IMR-90 (cell line): ENCODE results near the gene GIPC3. TPM values are rescaled to one million over a fixed set of nuclear protein-coding genes. Genes with fewer than 3 reads are reported as not detected.

Experiments
- ATAC-seq: fragments of 200-7000 bp; cut with Tn5 transposase; 2 replicates; pipeline ENCODE4 v1.9.1; 2020; ENCODE audit warnings: low read depth, mild to moderate bottlenecking, moderate library complexity
- BruUV-seq: library from RNA; stranded (reverse); fragments of 400-500 nt; replicated peaks from 2 replicates; lab custom pipeline; 2021; lab: Mats Ljungman, UMichigan
- CTCF ChIA-PET: fragments of 300-600 bp; formaldehyde crosslinking; extraction: SDS; loops from one replicate; lab custom pipeline; 2021; ENCODE audit warnings: antibody characterized with exemption; lab: Yijun Ruan, JAX
- POLR2A ChIA-PET: fragments of 300-600 bp; sonication (Branson Sonifier 250); formaldehyde crosslinking; loops from one replicate; lab custom pipeline; 2022; ENCODE audit warnings: antibody characterized with exemption; ENCODE audit not compliant: unreplicated experiment; lab: Charles Lee
- DNase-seq: peaks from one replicate; pipeline ENCODE4 v3.0.0; 2013
- H2AFZ ChIP-seq: replicated peaks from 2 replicates; pipeline ENCODE3; 2013; ENCODE audit warnings: low read length, mild to moderate bottlenecking; ENCODE audit not compliant: poor library complexity
- H2AK5ac ChIP-seq: 2 replicates; pipeline ENCODE4 v1.6.1; 2013; ENCODE audit warnings: low read depth, low read length, inconsistent platforms
- H2AK9ac ChIP-seq: replicated peaks from 2 replicates; pipeline ENCODE3; 2013; ENCODE audit warnings: mild to moderate bottlenecking, low read depth, low read length, moderate library complexity; ENCODE audit not compliant: poor library complexity
- H2BK120ac ChIP-seq: 2 replicates; pipeline ENCODE4 v1.6.1; 2013; ENCODE audit warnings: low read depth, low read length, inconsistent platforms
- H2BK15ac ChIP-seq: 3 replicates; pipeline ENCODE4 v1.6.1; 2013; ENCODE audit warnings: low read depth, low read length, inconsistent platforms
- H2BK20ac ChIP-seq: 2 replicates; pipeline ENCODE4 v1.6.1; 2013; ENCODE audit warnings: low read depth, mild to moderate bottlenecking, inconsistent platforms, low read length, moderate library complexity
- H2BK5ac ChIP-seq: 2 replicates; pipeline ENCODE4 v1.6.1; 2013; ENCODE audit warnings: mild to moderate bottlenecking, low read depth, low read length, inconsistent platforms; ENCODE audit not compliant: poor library complexity, severe bottlenecking
- H3K14ac ChIP-seq: replicated peaks from 2 replicates; pipeline ENCODE4 v1.6.1; 2013; ENCODE audit warnings: low read depth, low read length, inconsistent platforms
- H3K18ac ChIP-seq: 2 replicates; pipeline ENCODE4 v1.6.1; 2013; ENCODE audit warnings: low read depth, low read length, control low read depth
- H3K23ac ChIP-seq: 2 replicates; pipeline ENCODE4 v1.6.1; 2013; ENCODE audit warnings: low read depth, low read length, inconsistent platforms
- H3K27ac ChIP-seq: 2 replicates; pipeline ENCODE4 v1.5.1; 2013; ENCODE audit warnings: mild to moderate bottlenecking, control low read depth, low read length; ENCODE audit not compliant: insufficient read depth
- H3K27me3 ChIP-seq: 2 replicates; pipeline ENCODE4 v1.6.1; 2013; ENCODE audit warnings: low read length; ENCODE audit not compliant: control insufficient read depth, insufficient read depth
- H3K36me3 ChIP-seq: 2 replicates; pipeline ENCODE4 v1.6.1; 2013; ENCODE audit warnings: low read length, mixed read lengths; ENCODE audit not compliant: control insufficient read depth, insufficient read depth
- H3K4ac ChIP-seq: 2 replicates; pipeline ENCODE4 v1.6.1; 2013; ENCODE audit warnings: low read depth, low read length, inconsistent platforms
- H3K4me1 ChIP-seq: 2 replicates; pipeline ENCODE4 v1.6.1; 2013; ENCODE audit warnings: low read length, mixed read lengths; ENCODE audit not compliant: control insufficient read depth, insufficient read depth
- H3K4me2 ChIP-seq: 2 replicates; pipeline ENCODE4 v1.6.1; 2013; ENCODE audit warnings: low read depth, mild to moderate bottlenecking, control low read depth, low read length, moderate library complexity
- H3K4me3 ChIP-seq: 2 replicates; pipeline ENCODE4 v1.5.1; 2013; ENCODE audit warnings: low read depth, mild to moderate bottlenecking, control low read depth, low read length, moderate library complexity; ENCODE audit not compliant: insufficient read depth
- H3K56ac ChIP-seq: 2 replicates; pipeline ENCODE4 v1.6.1; 2013; ENCODE audit warnings: low read length, inconsistent platforms; ENCODE audit not compliant: insufficient read depth; ENCODE audit errors: extremely low read depth
- H3K79me1 ChIP-seq, 2 experiments: 2 replicates each; pipeline ENCODE4 v1.6.1; 2013; ENCODE audit warnings: low read length in 2 of 2, inconsistent platforms in 1 of 2, low read depth in 1 of 2
- H3K9ac ChIP-seq: 2 replicates; pipeline ENCODE4 v1.6.1; 2013; ENCODE audit warnings: low read depth, low read length, control low read depth
- H3K9me1 ChIP-seq: 2 replicates; pipeline ENCODE4 v1.6.1; 2013; ENCODE audit warnings: low read length, inconsistent platforms; ENCODE audit not compliant: insufficient read depth
- H3K9me3 ChIP-seq: 2 replicates; pipeline ENCODE4 v1.6.1; 2013; ENCODE audit warnings: low read length; ENCODE audit not compliant: control insufficient read depth, insufficient read depth
- H4K20me1 ChIP-seq: 2 replicates; pipeline ENCODE4 v1.6.1; 2013; ENCODE audit warnings: low read length, inconsistent platforms; ENCODE audit not compliant: insufficient read depth
- H4K5ac ChIP-seq: 2 replicates; pipeline ENCODE4 v1.6.1; 2013; ENCODE audit warnings: mild to moderate bottlenecking, low read depth, low read length, control low read depth
- H4K8ac ChIP-seq, 2 experiments: 2 replicates each; pipeline ENCODE4 v1.6.1; 2013; ENCODE audit warnings: low read depth in 2 of 2, low read length in 2 of 2, control low read depth in 1 of 2, inconsistent platforms in 1 of 2
- H4K91ac ChIP-seq: 2 replicates; pipeline ENCODE4 v1.6.1; 2013; ENCODE audit warnings: low read depth, low read length, inconsistent platforms; ENCODE audit not compliant: insufficient read depth
- BHLHE40 ChIP-seq: fragments of 150-350 bp; IDR thresholded peaks from 2 replicates; pipeline ENCODE4 v1.6.1; 2016; ENCODE audit warnings: mild to moderate bottlenecking, low read depth, low read length
- CEBPB ChIP-seq: IDR thresholded peaks from 2 replicates; pipeline ENCODE4 v1.6.1; 2012; ENCODE audit warnings: low read depth, low read length, improper control_type of control experiment
- CHD1 ChIP-seq: IDR thresholded peaks from 2 replicates; pipeline ENCODE4 v1.6.1; 2012; ENCODE audit warnings: low read depth, low read length, improper control_type of control experiment
- CTCF ChIP-seq: conservative IDR thresholded peaks from 2 replicates; pipeline ENCODE4 v1.5.1; 2012; ENCODE audit warnings: mild to moderate bottlenecking, low read depth, low read length, improper control_type of control experiment
- ELK1 ChIP-seq: fragments of 150-350 bp; IDR thresholded peaks from 2 replicates; pipeline ENCODE4 v1.6.1; 2016; ENCODE audit warnings: low read depth, mild to moderate bottlenecking, low read length, moderate library complexity, borderline replicate concordance
- FOS ChIP-seq: fragments of 150-350 bp; IDR thresholded peaks from 2 replicates; pipeline ENCODE4 v1.6.1; 2016; ENCODE audit warnings: low read depth, low read length
- MAFK ChIP-seq: IDR thresholded peaks from 2 replicates; pipeline ENCODE4 v1.6.1; 2012; ENCODE audit warnings: low read depth, low read length, improper control_type of control experiment
- MAZ ChIP-seq: IDR thresholded peaks from 2 replicates; pipeline ENCODE4 v1.6.1; 2012; ENCODE audit warnings: low read depth, mild to moderate bottlenecking, low read length, improper control_type of control experiment, moderate library complexity, borderline replicate concordance
- MXI1 ChIP-seq: IDR thresholded peaks from 2 replicates; pipeline ENCODE4 v1.6.1; 2012; ENCODE audit warnings: low read depth, mild to moderate bottlenecking, low read length, moderate library complexity, borderline replicate concordance
- NFE2L2 ChIP-seq: fragments of 150-350 bp; IDR thresholded peaks from 2 replicates; pipeline ENCODE4 v1.6.1; 2016; ENCODE audit warnings: low read depth, mild to moderate bottlenecking, low read length
- POLR2A ChIP-seq: IDR thresholded peaks from 2 replicates; pipeline ENCODE4 v1.6.1; 2012; ENCODE audit warnings: mild to moderate bottlenecking, low read depth, low read length
- RAD21 ChIP-seq: IDR thresholded peaks from 2 replicates; pipeline ENCODE4 v1.6.1; 2012; ENCODE audit warnings: low read length, improper control_type of control experiment
- RCOR1 ChIP-seq: IDR thresholded peaks from 2 replicates; pipeline ENCODE4 v1.6.1; 2012; ENCODE audit warnings: mild to moderate bottlenecking, low read length, improper control_type of control experiment; ENCODE audit not compliant: insufficient replicate concordance
- RFX5 ChIP-seq: IDR thresholded peaks from 2 replicates; pipeline ENCODE4 v1.8.0; 2012; ENCODE audit warnings: low read depth, mild to moderate bottlenecking, low read length, moderate library complexity
- SMC3 ChIP-seq: fragments of 150-350 bp; IDR thresholded peaks from 2 replicates; pipeline ENCODE4 v1.6.1; 2016; ENCODE audit warnings: low read depth, mild to moderate bottlenecking, antibody characterized with exemption, low read length, moderate library complexity
- USF2 ChIP-seq: fragments of 150-350 bp; IDR thresholded peaks from 2 replicates; pipeline ENCODE4 v1.6.1; 2017; ENCODE audit warnings: mild to moderate bottlenecking, antibody characterized with exemption, low read length, low read depth
- WGBS, 2 experiments: methylation state at CpG; one replicate each; pipeline versions ENCODE4 v1.1.5 to v1.1.7; 2013; ENCODE audit warnings: missing lambda C conversion rate in 2 of 2; ENCODE audit not compliant: insufficient read length in 1 of 2; ENCODE audit errors: extremely low coverage in 2 of 2; 5-methylcytosine and 5-hydroxymethylcytosine counted together
- dilution Hi-C: fragments of 300-500 bp; cut with HindIII; formaldehyde crosslinking; loops from one replicate; pipeline ENCODE4 v1.14.3; 2018; ENCODE audit warnings: low sequenced_read_pairs; ENCODE audit not compliant: unreplicated experiment
- in situ Hi-C: fragments of 300-500 bp; cut with MboI; formaldehyde crosslinking; loops from 3 replicates; pipeline ENCODE4 v1.14.3; 2019; ENCODE audit warnings: low sequenced_read_pairs, inconsistent platforms, mixed read lengths
- intact Hi-C: fragments of 100-400 bp; cut with micrococcal nuclease; formaldehyde crosslinking; loops from 2 replicates; pipeline ENCODE4 v1.10.0; 2022
- polyA plus RNA-seq, 3 experiments: library from polyadenylated mRNA; depleted of rRNA; stranded (reverse); fragments of >200 nt; gene quantifications; 2 replicates each; pipeline ENCODE4 v1.2.3, GENCODE V29; 2012; ENCODE audit warnings: low replicate concordance in 1 of 3
- total RNA-seq: library from RNA; depleted of rRNA; stranded (reverse); fragments of >200 nt; gene quantifications from 2 replicates; pipeline ENCODE4 v1.2.3, GENCODE V29; 2012

GIPC3 gene
- total and polyA plus RNA-seq, 2 of the 4 experiments (the other 2 are of a cell fraction), result under 0.01 to 0.36 TPM

GRCh38 chr19:3589949-3590348 lies 4.7 kb downstream of the GIPC3 start:
- CTCF ChIA-PET, result no interaction called here
- no TSS peak for BruUV-seq
- no peak for ATAC-seq

More at GRCh38 chr19:3589949-3590348, 4.7 kb downstream of the GIPC3 start:
- Histone ChIP-seq H3K9me1 (no peaks in the 10 kb centered on the region), H3K4me3 (no peak overlapping the region), H2AK5ac (no peak overlapping the region), H3K9ac (no peak overlapping the region), H4K8ac (no peak overlapping the region), H2BK15ac (no peak overlapping the region), H3K4me2 (no peak overlapping the region), H3K36me3 (no peaks in the 10 kb centered on the region), H4K91ac (no peak overlapping the region), H4K20me1 (no peaks in the 10 kb centered on the region), H3K56ac (no peak overlapping the region), H2BK20ac (no peak overlapping the region), H3K18ac (no peak overlapping the region), H2BK120ac (no peak overlapping the region), H3K4me1 (no peaks in the 10 kb centered on the region), H2BK5ac (no peak overlapping the region), H3K23ac (no peak overlapping the region), H3K27me3 (peaks cover 13% of the 10 kb centered on the region), H3K9me3 (no peaks in the 10 kb centered on the region; the same call in 1 of the 2 replicates), H3K27ac (no peak overlapping the region), H4K5ac (no peak overlapping the region), H2AK9ac (no peak overlapping the region), H3K14ac (no peak overlapping the region), H3K79me1 (no peaks in the 10 kb centered on the region), H2AFZ (no peak overlapping the region), H3K4ac (no peak overlapping the region)
- TF ChIP-seq NFE2L2 (no peak), RCOR1 (no peak), MAZ (no peak), RFX5 (no peak), SMC3 (no peak), MXI1 (no peak), ELK1 (no peak), CEBPB (no peak), RAD21 (no peak), FOS (no peak), CTCF (no peak), MAFK (no peak), POLR2A (no peak), CHD1 (no peak), BHLHE40 (no peak), USF2 (no peak)
- no peak for DNase-seq
- POLR2A ChIA-PET, result no interaction called here
- dilution Hi-C loops (no loop called here), in situ Hi-C loops (no loop called here), intact Hi-C loops (no loop called here)
- 94% methylated on average over 7 of the region's 22 CpGs; no CpG with 5 or more reads in 1 of the 2 experiments for WGBS, 2 experiments
